Measurements from ENCODE around the gene VIT. TPM values are rescaled to one million over a fixed set of nuclear protein-coding genes. Genes with fewer than 3 reads are reported as not detected.

VIT gene
- total and polyA plus RNA-seq, 10 donors = 0.05 to 0.74 (median 0.38) TPM; not detected in 6

DNA sequence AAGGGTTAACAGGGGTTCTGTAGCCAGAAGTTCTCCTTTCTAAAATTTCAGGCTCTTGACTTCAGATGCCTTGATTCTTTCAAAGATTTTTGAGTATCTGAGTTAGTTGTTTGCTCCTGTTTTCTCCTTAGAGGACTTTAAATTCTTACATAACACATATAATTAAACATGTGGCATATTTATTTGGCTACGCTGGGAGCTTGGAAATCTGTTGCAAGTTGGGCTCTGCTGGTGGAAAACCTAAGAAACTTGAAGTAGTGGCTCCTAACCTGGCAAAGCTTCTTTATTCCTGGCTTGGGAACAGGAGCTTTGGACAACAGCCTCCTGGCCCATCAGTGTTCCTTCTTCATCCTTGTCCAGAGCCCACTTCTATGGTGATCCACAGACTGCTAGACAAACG, 72.6 kb downstream of the VIT start:
- 77 to 91% (median 87%) methylated on average over 2 of the region's 2 CpGs for WGBS, 5 donors
- intact Hi-C loops (cut with DNase I; ENCODE audit: low total_unique reads) = no loop called here
- Histone ChIP-seq H3K4me1 (no peaks in the 10 kb centered on the region), H3K27me3 (replicated peaks in 1 of 7) (no peaks in the 10 kb centered on the region), H3K4me3 (no peak overlapping the region), H3K27ac (no peak overlapping the region), H3K36me3 (no peaks in the 10 kb centered on the region), H3K9me3 (peaks cover 0 to 5% (median 0%) of the 10 kb centered on the region in 8 donors)
- no peak for DNase-seq
- TF ChIP-seq CTCF (IDR thresholded peaks at IDR 0.05 in 8 of 11, conservative IDR thresholded peaks at IDR 0.05 in 3 of 11) (no peak), POLR2A (IDR thresholded peaks at IDR 0.05) (no peak), POLR2AphosphoS5 (IDR thresholded peaks at IDR 0.05) (no peak)

- Histone ChIP-seq H3K27ac (no peak overlapping the region), H3K4me1 (no peaks in the 10 kb centered on the region), H3K9me3 (peaks cover 0 to under 1% (median 0%) of the 10 kb centered on the region in 8 donors), H3K27me3 (replicated peaks in 1 of 7) (no peaks in the 10 kb centered on the region), H3K36me3 (no peaks in the 10 kb centered on the region), H3K4me3 (no peak overlapping the region)
- DNase-seq = peak; percentile 80
- 61 to 69% (median 64%) methylated on average over 11 of the region's 11 CpGs for WGBS, 5 donors
- intact Hi-C loops (cut with DNase I; ENCODE audit: low total_unique reads) = no loop called here
- TF ChIP-seq CTCF (IDR thresholded peaks at IDR 0.05 in 8 of 11, conservative IDR thresholded peaks at IDR 0.05 in 3 of 11) (peak in 7 of 11 experiments; percentile 9 to 62 (median 44)), POLR2A (IDR thresholded peaks at IDR 0.05) (no peak), POLR2AphosphoS5 (IDR thresholded peaks at IDR 0.05) (no peak)
Measured at GRCh38 chr2:36770542-36771287, 74.2 kb downstream of the VIT start.

- Histone ChIP-seq H3K4me3 (no peak overlapping the region), H3K36me3 (no peaks in the 10 kb centered on the region), H3K27me3 (replicated peaks in 1 of 7) (no peaks in the 10 kb centered on the region), H3K27ac (no peak overlapping the region), H3K9me3 (no peaks in the 10 kb centered on the region), H3K4me1 (no peaks in the 10 kb centered on the region)
- TF ChIP-seq CTCF (IDR thresholded peaks at IDR 0.05 in 8 of 11, conservative IDR thresholded peaks at IDR 0.05 in 3 of 11) = no peak
- 77 to 92% (median 81%) methylated on average over 3 of the region's 3 CpGs for WGBS, 5 donors
- no peak for DNase-seq
- intact Hi-C loops (cut with DNase I; ENCODE audit: low total_unique reads) = no loop called here
Measured at GRCh38 chr2:36771671-36772070, 75.2 kb downstream of the VIT start.

- H3K9me3 ChIP-seq = no peaks in the 10 kb centered on the region
- WGBS, 5 donors = 77 to 91% (median 89%) methylated on average over 7 of the region's 7 CpGs
- intact Hi-C loops (cut with DNase I; ENCODE audit: low total_unique reads) = no loop called here
Measured at GRCh38 chr2:36773947-36774346, 77.4 kb downstream of the VIT start.

More at GRCh38 chr2:36773947-36774346, 77.4 kb downstream of the VIT start:
- Histone ChIP-seq H3K27ac (no peak overlapping the region), H3K4me3 (no peak overlapping the region), H3K36me3 (no peaks in the 10 kb centered on the region), H3K27me3 (replicated peaks in 1 of 7) (no peaks in the 10 kb centered on the region), H3K4me1 (no peaks in the 10 kb centered on the region)
- no peak for TF ChIP-seq POLR2AphosphoS5 (IDR thresholded peaks at IDR 0.05)
- TF ChIP-seq CTCF (IDR thresholded peaks at IDR 0.05 in 8 of 11, conservative IDR thresholded peaks at IDR 0.05 in 3 of 11) = no peak
- no peak for TF ChIP-seq POLR2A (IDR thresholded peaks at IDR 0.05)
- no peak for DNase-seq

Measured in spleen (tissue), 11 donors.